Measurements from ENCODE around the gene PSME3IP1.

The PSME3IP1 gene

GRCh38 chr16:57141822-57142631, 43.8 kb downstream of the PSME3IP1 start:
- TF ChIP-seq POLR2AphosphoS5 (IDR thresholded peaks at IDR 0.05; ENCODE audit: low read depth, low read length): no peak
- TF ChIP-seq TAF1 (IDR thresholded peaks at IDR 0.05; ENCODE audit: borderline replicate concordance, insufficient read depth, low read length): no peak
- no peak for TF ChIP-seq REST (IDR thresholded peaks at IDR 0.05; ENCODE audit: insufficient read depth in 1 of 2, low read depth in 2 of 2, low read length in 2 of 2)
- no peak for TF ChIP-seq SIN3A (IDR thresholded peaks at IDR 0.05; ENCODE audit: borderline replicate concordance, insufficient read depth, low read length)
- no peak for TF ChIP-seq FOXP2 (optimal IDR thresholded peaks at IDR 0.05; ENCODE audit: borderline replicate concordance, extremely low read depth, extremely low read length, insufficient read depth)

- TF ChIP-seq POLR2AphosphoS5 (IDR thresholded peaks at IDR 0.05; ENCODE audit: low read depth, low read length) (no peak), SIN3A (IDR thresholded peaks at IDR 0.05; ENCODE audit: borderline replicate concordance, insufficient read depth, low read length) (no peak), REST (IDR thresholded peaks at IDR 0.05; ENCODE audit: insufficient read depth in 1 of 2, low read depth in 2 of 2, low read length in 2 of 2) (no peak)
Measured at GRCh38 chr16:57140931-57141668, 44.7 kb downstream of the PSME3IP1 start.

- TF ChIP-seq POLR2AphosphoS5 (IDR thresholded peaks at IDR 0.05; ENCODE audit: low read depth, low read length) (no peak), TAF1 (IDR thresholded peaks at IDR 0.05; ENCODE audit: borderline replicate concordance, insufficient read depth, low read length) (no peak), SIN3A (IDR thresholded peaks at IDR 0.05; ENCODE audit: borderline replicate concordance, insufficient read depth, low read length) (no peak), FOXP2 (optimal IDR thresholded peaks at IDR 0.05; ENCODE audit: borderline replicate concordance, extremely low read depth, extremely low read length, insufficient read depth) (no peak), REST (IDR thresholded peaks at IDR 0.05; ENCODE audit: insufficient read depth in 1 of 2, low read depth in 2 of 2, low read length in 2 of 2) (no peak)
Measured at GRCh38 chr16:57138281-57138935, 47.4 kb downstream of the PSME3IP1 start.

GRCh38 chr16:57137566-57138273, 48.1 kb downstream of the PSME3IP1 start:
- no peak for TF ChIP-seq SIN3A (IDR thresholded peaks at IDR 0.05; ENCODE audit: borderline replicate concordance, insufficient read depth, low read length)
- no peak for TF ChIP-seq REST (IDR thresholded peaks at IDR 0.05; ENCODE audit: insufficient read depth in 1 of 2, low read depth in 2 of 2, low read length in 2 of 2)
- no peak for TF ChIP-seq TAF1 (IDR thresholded peaks at IDR 0.05; ENCODE audit: borderline replicate concordance, insufficient read depth, low read length)

Data from PFSK-1 (cell line).